ENCODE results near the gene MAPKAPK3. TPM values are rescaled to one million over a fixed set of nuclear protein-coding genes. Genes with fewer than 3 reads are reported as not detected.

Gene MAPKAPK3
- total RNA-seq, 1 experiment from 2014 or later: 53.9 TPM

GRCh38 chr3:50602595-50603191, 14.3 kb upstream of the MAPKAPK3 start:
- TF ChIP-seq CTCF (IDR thresholded peaks at IDR 0.05; ENCODE audit: unreplicated experiment): no peak
- no peaks in the 10 kb centered on the region for H3K36me3 Mint-ChIP-seq (ENCODE audit: insufficient read depth, unreplicated experiment)
- ChIA-PET CTCF (interaction anchor here (0.9 to 6.9 kb wide), 8 partner anchors 13 to 255 kb away, joined by 3 to 78 read pairs (median 8); partner anchors contain the start of genes HEMK1 and MAPKAPK3), POLR2A (interaction anchor here (0.9 to 4.5 kb wide), 6 partner anchors 9 to 266 kb away, joined by 3 to 63 read pairs (median 9); partner anchors contain the start of genes CISH, HEMK1 and MAPKAPK3)
- BruUV-seq (replicated peaks): no TSS peak
- no peak for DNase-seq (ENCODE audit: unreplicated experiment)
- H3K9me3 Mint-ChIP-seq (ENCODE audit: unreplicated experiment): no peaks in the 10 kb centered on the region
- H3K4me3 Mint-ChIP-seq (ENCODE audit: unreplicated experiment): no peak overlapping the region
- H3K4me1 Mint-ChIP-seq (ENCODE audit: insufficient read depth, unreplicated experiment): peaks cover 21% of the 10 kb centered on the region
- intact Hi-C loops (cut with micrococcal nuclease): no loop called here
- H3K27me3 Mint-ChIP-seq (ENCODE audit: insufficient read depth, unreplicated experiment): no peaks in the 10 kb centered on the region
- peak overlapping the region; percentile 89 for H3K27ac Mint-ChIP-seq (ENCODE audit: low read depth, unreplicated experiment)

- H3K36me3 Mint-ChIP-seq (ENCODE audit: insufficient read depth, unreplicated experiment): no peaks in the 10 kb centered on the region
- peak overlapping the region; percentile 89 for H3K27ac Mint-ChIP-seq (ENCODE audit: low read depth, unreplicated experiment)
- CTCF ChIA-PET: interaction anchor here (1.4 to 6.9 kb wide), 2 partner anchors 13 to 32 kb away, joined by 3 to 78 read pairs; partner anchors contain the start of gene MAPKAPK3
- H3K9me3 Mint-ChIP-seq (ENCODE audit: unreplicated experiment): no peaks in the 10 kb centered on the region
- no peak overlapping the region for H3K4me3 Mint-ChIP-seq (ENCODE audit: unreplicated experiment)
- no TSS peak for BruUV-seq (replicated peaks)
- no peak for TF ChIP-seq CTCF (IDR thresholded peaks at IDR 0.05; ENCODE audit: unreplicated experiment)
- H3K4me1 Mint-ChIP-seq (ENCODE audit: insufficient read depth, unreplicated experiment): peaks cover 21% of the 10 kb centered on the region
- no peak for DNase-seq (ENCODE audit: unreplicated experiment)
- no peaks in the 10 kb centered on the region for H3K27me3 Mint-ChIP-seq (ENCODE audit: insufficient read depth, unreplicated experiment)
- intact Hi-C loops (cut with micrococcal nuclease): no loop called here
- POLR2A ChIA-PET: interaction anchor here (2.7 to 4.5 kb wide), 2 partner anchors 9 to 34 kb away, joined by 34 to 63 read pairs; partner anchors contain the start of genes CISH and HEMK1
Measured at GRCh38 chr3:50603261-50604109, 13.5 kb upstream of the MAPKAPK3 start.

- ChIA-PET POLR2A (interaction anchor here (0.6 to 4.5 kb wide), 2 partner anchors 34 to 350 kb away, joined by 3 to 63 read pairs; partner anchors contain the start of gene HEMK1), CTCF (interaction anchor here (0.6 to 6.9 kb wide), 4 partner anchors 12 to 62 kb away, joined by 3 to 78 read pairs (median 3); partner anchors contain the start of gene MAPKAPK3)
- H3K4me1 Mint-ChIP-seq (ENCODE audit: insufficient read depth, unreplicated experiment): peaks cover 21% of the 10 kb centered on the region
- H3K27ac Mint-ChIP-seq (ENCODE audit: low read depth, unreplicated experiment): peak overlapping the region; percentile 89
- no peak for DNase-seq (ENCODE audit: unreplicated experiment)
- no peak for TF ChIP-seq CTCF (IDR thresholded peaks at IDR 0.05; ENCODE audit: unreplicated experiment)
- H3K27me3 Mint-ChIP-seq (ENCODE audit: insufficient read depth, unreplicated experiment): no peaks in the 10 kb centered on the region
- H3K4me3 Mint-ChIP-seq (ENCODE audit: unreplicated experiment): no peak overlapping the region
- H3K9me3 Mint-ChIP-seq (ENCODE audit: unreplicated experiment): no peaks in the 10 kb centered on the region
- no TSS peak for BruUV-seq (replicated peaks)
- H3K36me3 Mint-ChIP-seq (ENCODE audit: insufficient read depth, unreplicated experiment): no peaks in the 10 kb centered on the region
- intact Hi-C loops (cut with micrococcal nuclease): no loop called here
Measured at GRCh38 chr3:50604110-50604621, 12.8 kb upstream of the MAPKAPK3 start.

Data from MCF 10A (cell line).